Measurements from ENCODE around the gene AOC2.

AOC2 gene, protein sequence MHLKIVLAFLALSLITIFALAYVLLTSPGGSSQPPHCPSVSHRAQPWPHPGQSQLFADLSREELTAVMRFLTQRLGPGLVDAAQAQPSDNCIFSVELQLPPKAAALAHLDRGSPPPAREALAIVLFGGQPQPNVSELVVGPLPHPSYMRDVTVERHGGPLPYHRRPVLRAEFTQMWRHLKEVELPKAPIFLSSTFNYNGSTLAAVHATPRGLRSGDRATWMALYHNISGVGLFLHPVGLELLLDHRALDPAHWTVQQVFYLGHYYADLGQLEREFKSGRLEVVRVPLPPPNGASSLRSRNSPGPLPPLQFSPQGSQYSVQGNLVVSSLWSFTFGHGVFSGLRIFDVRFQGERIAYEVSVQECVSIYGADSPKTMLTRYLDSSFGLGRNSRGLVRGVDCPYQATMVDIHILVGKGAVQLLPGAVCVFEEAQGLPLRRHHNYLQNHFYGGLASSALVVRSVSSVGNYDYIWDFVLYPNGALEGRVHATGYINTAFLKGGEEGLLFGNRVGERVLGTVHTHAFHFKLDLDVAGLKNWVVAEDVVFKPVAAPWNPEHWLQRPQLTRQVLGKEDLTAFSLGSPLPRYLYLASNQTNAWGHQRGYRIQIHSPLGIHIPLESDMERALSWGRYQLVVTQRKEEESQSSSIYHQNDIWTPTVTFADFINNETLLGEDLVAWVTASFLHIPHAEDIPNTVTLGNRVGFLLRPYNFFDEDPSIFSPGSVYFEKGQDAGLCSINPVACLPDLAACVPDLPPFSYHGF

GRCh38 chr17:42844271-42844670 is at the start of gene AOC2:
Gene AOC2 (plus strand): TSS chr17:42844580. CDS start chr17:42844627, 47 bp downstream.
- no peak for DNase-seq

GRCh38 chr17:42795061-42795460 is 49.3 kb upstream of the AOC2 start:
- DNase-seq, result no peak

DNA sequence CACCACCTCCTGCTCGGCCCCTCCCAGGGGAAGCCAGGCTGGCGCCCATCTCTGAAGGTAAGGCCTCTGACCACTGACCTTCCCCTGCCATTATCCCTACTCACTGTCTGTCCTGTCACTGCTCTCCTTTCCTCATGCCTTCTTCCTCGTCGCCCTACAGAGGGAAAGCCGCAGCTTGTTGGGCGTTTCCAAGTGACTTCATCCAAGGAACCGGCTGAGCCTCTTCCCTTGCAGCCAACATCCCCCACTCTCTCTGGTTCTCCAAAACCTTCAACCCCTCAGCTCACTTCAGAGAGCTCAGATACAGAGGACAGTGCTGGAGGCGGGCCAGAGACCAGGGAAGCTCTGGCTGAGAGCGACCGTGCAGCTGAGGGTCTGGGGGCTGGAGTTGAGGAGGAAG is 48.9 kb upstream of the AOC2 start:
- DNase-seq, result no peak

GRCh38 chr17:42796066-42796758 is 48.2 kb upstream of the AOC2 start:
- no peak for DNase-seq

DNA sequence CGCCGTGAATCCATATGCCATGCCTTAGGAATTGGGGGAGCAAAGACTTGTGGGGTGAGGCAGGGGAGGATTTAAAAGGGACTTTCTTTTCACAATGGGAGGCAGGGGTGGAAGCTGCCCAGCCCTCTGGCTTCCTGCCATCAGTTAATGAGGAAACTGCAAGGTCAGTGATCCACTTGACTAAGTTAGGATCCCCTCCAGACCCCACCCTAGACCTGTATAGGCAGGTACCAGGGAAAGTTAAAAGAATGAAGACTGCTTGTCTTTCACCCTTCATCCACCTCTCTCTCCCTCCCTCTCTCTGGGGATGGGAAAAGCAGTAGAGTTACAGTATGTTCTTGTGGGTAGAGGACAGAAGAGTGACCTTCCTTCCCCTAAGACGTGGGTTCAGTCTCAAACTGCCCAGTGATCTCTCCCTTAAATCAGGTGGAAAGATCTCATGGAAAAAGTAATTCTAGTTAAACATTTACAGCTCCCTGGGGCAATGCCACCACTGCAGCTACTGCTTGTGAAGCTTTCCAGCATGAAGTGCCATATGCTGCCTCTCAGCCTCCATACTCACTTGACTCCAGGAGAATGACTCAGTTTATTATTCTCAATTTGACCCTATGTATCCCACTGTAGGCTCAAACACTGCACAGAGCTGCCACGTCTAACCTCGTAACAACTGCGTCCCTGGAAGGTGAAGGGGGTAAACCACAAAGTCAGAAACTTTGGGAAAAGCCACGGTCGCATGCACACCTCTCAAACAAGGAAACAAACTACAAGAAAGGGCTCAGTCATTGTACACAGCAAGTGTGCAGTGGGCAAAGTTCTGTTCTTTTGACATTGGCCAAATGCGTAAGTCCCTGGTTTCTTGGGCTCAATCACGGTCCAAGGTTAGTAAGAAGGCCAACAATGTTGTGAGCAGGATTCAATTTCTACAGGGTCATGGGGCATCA is 47.0 kb upstream of the AOC2 start:
- no peak for DNase-seq

GRCh38 chr17:42798011-42798382 is 46.4 kb upstream of the AOC2 start:
- DNase-seq, result no peak

GRCh38 chr17:42798383-42799380 is 45.7 kb upstream of the AOC2 start, which contains the start of the genes CNTD1 and COA3:
Gene CNTD1 (plus strand): TSS chr17:42798861. CDS start chr17:42799068, 207 bp downstream.
Gene COA3 (minus strand): TSS chr17:42798704. CDS start chr17:42798681, 23 bp downstream.
- peak; percentile 92 for DNase-seq

- DNase-seq, result no peak
Measured at GRCh38 chr17:42803074-42803883, 41.1 kb upstream of the AOC2 start.

DNA sequence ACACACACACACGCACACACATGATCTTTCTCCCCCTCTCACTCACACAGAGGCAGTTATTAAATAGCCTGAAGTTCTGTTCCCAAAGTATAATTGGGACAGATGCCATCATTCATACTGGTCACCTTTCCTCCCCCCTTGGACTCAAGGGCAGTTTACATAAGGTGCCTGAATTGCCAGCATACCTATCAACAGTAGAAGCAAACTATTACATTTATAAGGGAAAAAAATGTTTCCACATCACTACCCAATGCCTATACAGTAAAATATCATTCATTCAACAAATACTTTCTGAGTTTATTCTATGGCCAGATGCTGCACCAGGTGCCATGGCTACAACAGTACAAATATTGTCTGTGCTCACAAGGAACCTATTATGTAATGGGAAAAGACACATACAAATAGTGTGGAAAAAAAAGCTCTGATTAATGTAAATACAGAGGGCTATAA is 39.4 kb upstream of the AOC2 start:
- no peak for DNase-seq

GRCh38 chr17:42806249-42806648 is 38.1 kb upstream of the AOC2 start:
- DNase-seq, result no peak

DNA sequence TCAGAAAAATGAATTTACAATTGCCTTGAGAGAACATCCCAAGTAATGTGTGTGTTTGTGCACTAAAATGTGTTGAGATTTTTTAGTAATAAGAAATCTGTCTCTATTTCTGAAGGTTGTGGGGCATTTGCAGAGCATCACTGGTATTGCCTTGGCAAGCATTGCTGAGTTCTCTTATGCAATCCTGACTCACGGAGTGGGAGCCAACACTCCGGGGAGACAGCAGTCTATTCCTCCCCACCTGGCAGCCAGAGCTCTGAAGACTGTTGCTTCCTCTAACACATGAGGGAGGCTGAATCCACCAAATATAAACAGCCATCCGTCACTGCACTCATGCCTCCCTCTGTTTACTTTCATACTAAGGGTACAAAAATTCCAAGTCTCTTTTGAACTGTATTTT is 35.1 kb upstream of the AOC2 start:
- DNase-seq, result no peak

DNA sequence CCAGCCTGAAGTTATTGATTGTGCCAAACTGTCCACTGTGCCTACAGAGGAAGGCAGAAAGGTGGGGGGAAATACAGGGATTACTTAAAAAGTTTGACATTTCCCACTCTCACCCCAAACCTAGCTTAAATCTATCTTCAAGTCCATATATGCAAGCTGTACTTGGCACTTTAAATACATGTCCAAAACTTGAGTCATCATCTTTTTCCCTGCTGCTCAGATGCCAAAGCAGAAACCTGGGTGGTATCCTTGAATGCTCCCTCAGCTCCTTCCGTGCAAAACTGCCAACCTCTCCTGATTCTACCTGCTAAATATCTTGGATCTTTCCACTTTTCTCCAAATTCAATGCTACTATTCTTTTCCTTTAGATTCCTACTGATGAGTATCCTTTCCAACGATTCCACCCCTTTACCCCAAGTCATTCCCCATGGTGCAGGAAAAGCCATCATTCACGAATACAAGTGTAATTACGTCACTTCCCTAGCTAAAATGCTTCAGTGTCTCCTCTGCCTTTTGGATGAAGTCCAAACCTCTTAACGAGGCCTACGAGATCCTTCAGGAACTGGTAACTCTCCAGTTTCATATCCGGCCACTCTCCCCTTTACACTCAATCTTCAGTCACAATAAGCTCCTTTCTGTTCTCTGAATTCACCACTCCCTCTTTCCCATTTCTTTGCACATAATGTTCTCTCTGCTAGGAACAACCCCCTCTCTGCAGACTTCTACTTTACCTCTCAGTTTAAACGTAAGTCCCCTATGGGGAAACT is 29.6 kb upstream of the AOC2 start:
- no peak for DNase-seq

DNA sequence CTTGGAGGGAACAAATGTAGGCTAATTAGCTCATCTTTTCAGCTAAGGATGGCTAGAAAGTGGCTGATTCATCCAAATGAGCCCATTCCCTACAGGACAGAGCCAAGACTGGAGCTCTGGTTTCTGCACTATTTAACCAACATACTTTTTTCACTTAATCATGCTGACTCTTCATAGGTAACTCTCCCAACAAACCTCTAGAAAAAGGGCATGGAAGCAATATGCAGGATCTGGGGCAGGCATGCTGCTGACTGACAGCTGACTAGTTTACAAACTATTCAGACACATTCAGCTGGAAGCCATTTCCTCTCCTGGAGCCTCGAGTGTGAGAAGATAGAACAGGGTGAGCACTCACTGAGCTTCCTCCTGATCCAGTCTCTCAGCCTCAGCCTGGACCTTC is 26.5 kb upstream of the AOC2 start:
- DNase-seq, result no peak

GRCh38 chr17:42818379-42818778 is 26.0 kb upstream of the AOC2 start:
- DNase-seq, result no peak

DNA sequence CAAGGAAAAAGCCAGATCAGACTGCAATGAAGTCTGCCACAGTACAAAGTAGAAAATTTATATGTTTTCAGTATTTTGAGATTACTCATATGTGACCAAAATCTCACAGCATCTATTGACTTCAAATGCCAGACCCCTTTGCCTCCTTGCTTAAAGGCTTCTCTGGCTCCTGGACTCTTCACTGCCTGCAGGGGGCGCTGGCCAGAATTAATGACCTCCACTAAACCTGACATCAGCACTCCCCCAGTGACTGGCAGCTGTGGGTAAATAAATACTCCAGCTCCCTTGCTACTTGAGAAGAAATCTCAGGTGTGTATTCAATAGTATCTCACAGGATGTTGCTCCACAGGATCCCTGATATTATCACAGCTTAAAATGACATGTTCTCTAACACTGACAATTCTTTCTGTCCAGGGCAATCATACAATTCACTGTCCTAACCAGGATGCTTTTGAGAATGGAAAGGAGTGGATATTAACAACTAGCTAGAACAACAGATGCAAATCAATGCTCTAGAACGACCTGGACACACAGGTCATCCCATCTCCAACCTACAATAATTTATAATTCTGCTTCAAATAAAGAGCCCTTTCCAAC is 24.3 kb upstream of the AOC2 start:
- DNase-seq, result peak; percentile 80

- DNase-seq, result no peak
Measured at GRCh38 chr17:42821176-42821575, 23.2 kb upstream of the AOC2 start.

DNA sequence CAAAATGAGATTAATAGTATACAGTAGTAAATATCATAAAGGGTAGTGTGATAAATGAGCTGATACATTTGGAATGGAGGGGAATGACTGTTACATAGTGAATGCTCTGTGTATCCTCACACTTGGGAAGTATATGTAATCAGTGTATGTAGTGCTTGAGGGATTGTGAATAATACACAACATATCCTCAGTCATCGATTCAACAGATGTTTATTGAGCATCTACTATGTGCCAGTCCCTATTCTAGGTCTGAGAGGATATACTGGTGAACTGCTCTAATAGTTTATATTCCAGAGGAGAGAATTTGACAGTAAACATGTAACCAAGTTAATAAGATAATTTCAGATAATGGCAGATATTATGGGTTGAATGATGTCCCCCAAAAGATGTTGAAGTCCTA is 16.9 kb upstream of the AOC2 start:
- no peak for DNase-seq

- no peak for DNase-seq
Measured at GRCh38 chr17:42830971-42831370, 13.4 kb upstream of the AOC2 start.

Data from activated CD8-positive, alpha-beta memory T cell treated with anti-CD3 and anti-CD28 coated beads for 24 hours (primary cell).